ENCODE data around the gene GNRH2. TPM values are rescaled to one million over a fixed set of nuclear protein-coding genes. Genes with fewer than 3 reads are reported as not detected.
"Not testable (repeated sequence)": the region's sequence is repeated elsewhere in the genome, so short reads cannot be mapped to it uniquely, and the experiment has no call there.

GNRH2 gene
- total RNA-seq, 1 donor from 2014 or later: 1.2 TPM

DNA sequence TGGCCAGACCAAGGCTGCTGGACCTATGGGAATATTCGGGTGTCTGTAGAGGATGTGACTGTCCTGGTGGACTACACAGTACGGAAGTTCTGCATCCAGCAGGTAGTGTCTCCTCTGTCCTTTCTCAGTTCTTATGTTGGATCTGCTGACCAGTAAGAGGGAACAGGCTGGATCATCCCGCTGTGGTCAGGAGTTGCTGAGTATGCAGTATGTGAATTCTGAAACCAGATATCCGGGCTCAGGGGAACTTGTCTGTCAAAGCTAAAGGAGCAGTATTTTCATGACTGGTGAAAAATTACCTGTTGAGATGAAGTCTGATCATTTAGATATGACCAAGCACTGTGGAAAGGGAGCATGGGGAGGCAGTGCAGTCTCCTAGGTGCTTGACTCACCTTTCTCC lies 22.1 kb upstream of the GNRH2 start:
- Mint-ChIP-seq H3K4me1 (ENCODE audit: low read depth, unreplicated experiment) (peaks cover 6% of the 10 kb centered on the region), H3K9me3 (ENCODE audit: unreplicated experiment) (peaks cover 2% of the 10 kb centered on the region), H3K4me3 (ENCODE audit: unreplicated experiment) (no peak overlapping the region), H3K27me3 (ENCODE audit: unreplicated experiment) (no peaks in the 10 kb centered on the region), H3K36me3 (ENCODE audit: unreplicated experiment) (peaks cover 16% of the 10 kb centered on the region), H3K27ac (ENCODE audit: unreplicated experiment) (no peak overlapping the region)
- no peak for DNase-seq
- TF ChIP-seq, protein P1, sequence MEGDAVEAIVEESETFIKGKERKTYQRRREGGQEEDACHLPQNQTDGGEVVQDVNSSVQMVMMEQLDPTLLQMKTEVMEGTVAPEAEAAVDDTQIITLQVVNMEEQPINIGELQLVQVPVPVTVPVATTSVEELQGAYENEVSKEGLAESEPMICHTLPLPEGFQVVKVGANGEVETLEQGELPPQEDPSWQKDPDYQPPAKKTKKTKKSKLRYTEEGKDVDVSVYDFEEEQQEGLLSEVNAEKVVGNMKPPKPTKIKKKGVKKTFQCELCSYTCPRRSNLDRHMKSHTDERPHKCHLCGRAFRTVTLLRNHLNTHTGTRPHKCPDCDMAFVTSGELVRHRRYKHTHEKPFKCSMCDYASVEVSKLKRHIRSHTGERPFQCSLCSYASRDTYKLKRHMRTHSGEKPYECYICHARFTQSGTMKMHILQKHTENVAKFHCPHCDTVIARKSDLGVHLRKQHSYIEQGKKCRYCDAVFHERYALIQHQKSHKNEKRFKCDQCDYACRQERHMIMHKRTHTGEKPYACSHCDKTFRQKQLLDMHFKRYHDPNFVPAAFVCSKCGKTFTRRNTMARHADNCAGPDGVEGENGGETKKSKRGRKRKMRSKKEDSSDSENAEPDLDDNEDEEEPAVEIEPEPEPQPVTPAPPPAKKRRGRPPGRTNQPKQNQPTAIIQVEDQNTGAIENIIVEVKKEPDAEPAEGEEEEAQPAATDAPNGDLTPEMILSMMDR (IDR thresholded peaks at IDR 0.05; ENCODE audit: partially characterized antibody, unreplicated experiment): no peak

DNA sequence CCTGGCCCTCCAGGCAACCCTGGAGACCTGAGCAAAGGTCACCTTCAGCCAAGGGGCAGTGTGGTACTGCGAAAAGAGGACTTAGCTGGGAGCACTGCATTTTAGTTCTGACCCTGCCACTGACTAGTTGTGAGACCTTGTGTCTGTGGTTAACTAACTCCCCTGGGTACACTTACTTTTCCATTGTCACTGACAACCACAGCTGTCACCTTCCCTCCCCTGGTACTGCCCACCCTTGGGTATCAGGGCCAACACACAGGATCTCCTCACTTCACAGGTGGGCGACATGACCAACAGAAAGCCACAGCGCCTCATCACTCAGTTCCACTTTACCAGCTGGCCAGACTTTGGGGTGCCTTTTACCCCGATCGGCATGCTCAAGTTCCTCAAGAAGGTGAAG lies 21.6 kb upstream of the GNRH2 start:
- Mint-ChIP-seq H3K36me3 (ENCODE audit: unreplicated experiment) (peaks cover 13% of the 10 kb centered on the region), H3K27me3 (ENCODE audit: unreplicated experiment) (no peaks in the 10 kb centered on the region), H3K9me3 (ENCODE audit: unreplicated experiment) (peaks cover 2% of the 10 kb centered on the region), H3K4me1 (ENCODE audit: low read depth, unreplicated experiment) (peaks cover 6% of the 10 kb centered on the region), H3K27ac (ENCODE audit: unreplicated experiment) (no peak overlapping the region), H3K4me3 (ENCODE audit: unreplicated experiment) (no peak overlapping the region)
- TF ChIP-seq, protein P1 (IDR thresholded peaks at IDR 0.05; ENCODE audit: partially characterized antibody, unreplicated experiment): no peak
- no peak for DNase-seq

DNA sequence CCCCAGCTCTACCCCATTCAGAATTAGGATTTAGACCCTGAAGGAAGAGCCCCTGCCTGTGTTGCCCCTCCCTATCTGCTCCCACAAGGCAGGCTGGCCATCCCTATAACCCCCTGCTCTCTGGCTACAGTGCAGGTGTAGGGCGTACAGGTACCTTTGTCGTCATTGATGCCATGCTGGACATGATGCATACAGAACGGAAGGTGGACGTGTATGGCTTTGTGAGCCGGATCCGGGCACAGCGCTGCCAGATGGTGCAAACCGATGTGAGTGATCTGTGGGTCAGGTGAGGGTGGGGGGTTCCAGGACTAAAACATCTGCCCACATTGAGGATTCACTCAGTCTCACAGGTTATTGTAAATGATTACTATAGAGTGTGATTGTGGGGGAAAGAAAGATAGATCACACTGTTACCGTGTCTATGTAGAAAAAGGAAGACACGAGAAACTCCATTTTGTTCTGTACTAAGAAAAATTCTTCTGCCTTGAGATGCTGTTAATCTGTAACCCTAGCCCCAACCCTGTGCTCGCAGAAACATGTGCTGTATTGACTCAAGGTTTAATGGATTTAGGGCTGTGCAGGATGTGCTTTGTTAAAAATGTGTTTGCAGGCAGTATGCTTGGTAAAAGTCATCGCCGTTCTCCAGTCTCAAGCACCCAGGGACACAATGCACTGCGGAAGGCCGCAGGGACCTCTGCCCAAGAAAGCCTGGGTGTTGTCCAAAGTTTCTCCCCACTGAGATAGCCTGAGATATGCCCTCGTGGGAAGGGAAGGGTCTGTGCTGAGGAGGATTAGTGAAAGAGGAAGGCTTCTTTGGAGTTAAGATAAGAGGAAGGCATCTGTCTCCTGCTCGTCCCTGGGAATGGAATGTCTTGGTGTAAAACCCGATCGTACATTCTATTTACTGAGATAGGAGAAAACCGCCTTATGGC lies 20.6 kb upstream of the GNRH2 start:
- not testable (repeated sequence) for H3K9me3 Mint-ChIP-seq (ENCODE audit: unreplicated experiment); H3K36me3 Mint-ChIP-seq (ENCODE audit: unreplicated experiment); H3K4me3 Mint-ChIP-seq (ENCODE audit: unreplicated experiment); H3K4me1 Mint-ChIP-seq (ENCODE audit: low read depth, unreplicated experiment); H3K27me3 Mint-ChIP-seq (ENCODE audit: unreplicated experiment); DNase-seq
- peak overlapping the region; percentile 33 for H3K27ac Mint-ChIP-seq (ENCODE audit: unreplicated experiment)

DNA sequence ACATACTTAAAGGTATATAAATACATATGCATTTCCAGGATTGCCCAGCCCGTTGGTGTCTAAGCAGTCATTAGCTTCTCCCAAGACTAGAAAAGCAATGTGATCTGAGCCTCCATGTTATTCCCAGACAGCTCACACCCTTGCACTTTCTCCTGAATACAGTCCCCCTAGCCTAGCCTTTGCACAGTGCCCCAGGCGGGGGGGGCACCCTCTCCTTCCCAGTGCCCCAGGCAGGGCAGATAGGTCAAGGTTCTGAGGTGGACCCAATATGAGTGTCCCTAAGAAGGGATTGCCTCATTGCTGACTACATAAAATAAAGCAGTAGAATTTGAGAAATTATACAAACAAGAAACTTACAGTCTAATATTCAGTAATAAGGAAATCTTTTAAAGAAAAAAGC lies 15.4 kb upstream of the GNRH2 start:
- Mint-ChIP-seq H3K27me3 (ENCODE audit: unreplicated experiment) (no peaks in the 10 kb centered on the region), H3K27ac (ENCODE audit: unreplicated experiment) (no peak overlapping the region), H3K4me1 (ENCODE audit: low read depth, unreplicated experiment) (peaks cover 1% of the 10 kb centered on the region), H3K36me3 (ENCODE audit: unreplicated experiment) (peaks cover 3% of the 10 kb centered on the region), H3K4me3 (ENCODE audit: unreplicated experiment) (no peak overlapping the region), H3K9me3 (ENCODE audit: unreplicated experiment) (no peaks in the 10 kb centered on the region)
- TF ChIP-seq, protein P1 (IDR thresholded peaks at IDR 0.05; ENCODE audit: partially characterized antibody, unreplicated experiment): no peak
- DNase-seq: no peak

DNA sequence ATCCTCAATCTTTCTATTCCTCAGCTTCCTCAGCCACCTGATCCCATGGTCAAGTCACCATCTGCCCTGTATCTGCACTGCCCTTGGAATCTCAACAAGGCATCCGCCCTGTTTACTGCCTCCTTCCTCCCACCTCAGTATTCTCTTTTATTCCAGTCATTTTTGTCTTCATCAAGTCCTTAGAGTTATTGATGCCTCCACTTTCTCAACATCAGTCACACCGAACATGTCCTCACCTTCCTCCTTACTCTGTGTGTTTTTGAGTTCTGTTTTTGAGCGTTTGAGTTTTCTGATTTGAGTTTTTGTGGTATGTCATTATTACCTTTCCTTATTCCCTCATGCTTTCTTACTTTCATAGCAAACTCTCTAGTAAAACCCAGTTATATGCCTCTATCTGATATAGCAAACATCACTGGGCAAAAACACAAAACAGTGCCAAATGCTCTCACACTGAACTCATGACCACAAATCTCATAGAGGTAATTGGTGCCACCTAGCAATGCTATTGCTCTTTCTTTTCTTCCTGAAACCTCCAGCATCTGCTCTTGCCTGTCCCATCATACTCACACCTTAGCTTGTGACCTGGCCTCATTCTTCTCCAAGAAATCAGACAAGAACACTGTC lies 11.8 kb upstream of the GNRH2 start:
- Mint-ChIP-seq H3K27me3 (ENCODE audit: unreplicated experiment) (peaks cover 4% of the 10 kb centered on the region), H3K36me3 (ENCODE audit: unreplicated experiment) (no peaks in the 10 kb centered on the region), H3K9me3 (ENCODE audit: unreplicated experiment) (no peaks in the 10 kb centered on the region), H3K27ac (ENCODE audit: unreplicated experiment) (no peak overlapping the region), H3K4me1 (ENCODE audit: low read depth, unreplicated experiment) (no peaks in the 10 kb centered on the region), H3K4me3 (ENCODE audit: unreplicated experiment) (no peak overlapping the region)
- TF ChIP-seq, protein P1 (IDR thresholded peaks at IDR 0.05; ENCODE audit: partially characterized antibody, unreplicated experiment): no peak
- DNase-seq: no peak

All from glutamatergic neuron (in vitro differentiated cells).